MCF 10A (cell line): Measurements from ENCODE around the gene YWHAQ. TPM values are rescaled to one million over a fixed set of nuclear protein-coding genes. Genes with fewer than 3 reads are reported as not detected.
"Not testable (repeated sequence)": the region's sequence is repeated elsewhere in the genome, so short reads cannot be mapped to it uniquely, and the experiment has no call there.

Experiments
- BruUV-seq: library from RNA; stranded (reverse); fragments of 400-500 nt; replicated peaks from 2 replicates; lab custom pipeline; 2021; lab: Mats Ljungman, UMichigan
- CTCF ChIA-PET: fragments of 300-600 bp; sonication (Branson Sonifier 250); formaldehyde crosslinking; extraction: SDS; loops from one replicate; lab custom pipeline; 2021; ENCODE audit warnings: antibody characterized with exemption, inconsistent platforms; lab: Yijun Ruan, JAX
- POLR2A ChIA-PET: fragments of 300-600, 350-650 bp; sonication (Branson Sonifier 250); formaldehyde crosslinking; extraction: SDS; loops from one replicate; lab custom pipeline; 2020; ENCODE audit warnings: antibody characterized with exemption, inconsistent platforms; lab: Yijun Ruan, JAX
- DNase-seq: peaks from one replicate; pipeline ENCODE4 v3.0.0-alpha.2; 2018; ENCODE audit not compliant: unreplicated experiment
- H3K27ac Mint-ChIP-seq: one replicate; pipeline ENCODE4 v1.8.0; 2022; ENCODE audit warnings: mild to moderate bottlenecking, low read depth, mixed read lengths; ENCODE audit not compliant: unreplicated experiment
- H3K27me3 Mint-ChIP-seq: one replicate; pipeline ENCODE4 v1.8.0; 2022; ENCODE audit warnings: mixed read lengths; ENCODE audit not compliant: insufficient read depth, unreplicated experiment
- H3K36me3 Mint-ChIP-seq: one replicate; pipeline ENCODE4 v1.8.0; 2022; ENCODE audit warnings: mild to moderate bottlenecking, moderate library complexity, mixed read lengths; ENCODE audit not compliant: insufficient read depth, unreplicated experiment
- H3K4me1 Mint-ChIP-seq: one replicate; pipeline ENCODE4 v1.8.0; 2022; ENCODE audit warnings: mixed read lengths; ENCODE audit not compliant: insufficient read depth, unreplicated experiment
- H3K4me3 Mint-ChIP-seq: one replicate; pipeline ENCODE4 v1.8.0; 2022; ENCODE audit warnings: mild to moderate bottlenecking, moderate library complexity, mixed read lengths; ENCODE audit not compliant: unreplicated experiment
- H3K9me3 Mint-ChIP-seq: one replicate; pipeline ENCODE4 v1.8.0; 2022; ENCODE audit warnings: mixed read lengths; ENCODE audit not compliant: unreplicated experiment
- intact Hi-C: fragments of 100-400 bp; cut with micrococcal nuclease; formaldehyde crosslinking; loops from 2 replicates; pipeline ENCODE4 v1.14.1; 2022
- total RNA-seq: library from RNA; stranded (reverse); gene quantifications from 2 replicates; pipeline ENCODE4 v1.2.3, GENCODE V29; 2022
- TF ChIP-seq, protein P1 (sequence below): fragments of 200-600 bp; IDR thresholded peaks from one replicate; pipeline ENCODE4 v1.8.0; 2022; ENCODE audit warnings: antibody characterized with exemption, mild to moderate bottlenecking; ENCODE audit not compliant: unreplicated experiment

Gene YWHAQ
- total RNA-seq, 1 experiment from 2014 or later = 239 TPM

DNA sequence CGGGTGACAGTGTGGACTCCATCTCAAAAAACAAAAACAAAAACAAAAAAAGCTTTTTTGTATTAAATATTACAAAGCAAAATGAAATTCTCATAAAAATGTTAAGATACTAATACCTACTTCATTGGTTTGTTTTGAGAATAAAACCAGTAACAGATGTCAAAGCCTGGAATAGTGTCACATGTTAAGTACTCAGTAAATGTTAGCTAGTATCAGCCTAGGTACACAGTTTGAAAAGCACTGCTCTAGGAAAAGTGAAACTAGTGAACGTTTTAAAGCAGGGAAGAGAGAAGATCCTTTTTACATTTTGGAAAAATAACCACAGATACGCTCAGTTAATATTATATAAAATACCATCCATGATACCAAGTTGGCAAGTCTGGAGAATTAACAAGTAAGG, 38.1 kb downstream of the YWHAQ start:
- ChIA-PET CTCF (interaction anchor here (0.6 kb wide), 2 partner anchors 15 to 505 kb away, joined by 3 read pairs; no protein-coding TSS in a partner anchor), POLR2A (no interaction called here)
- BruUV-seq = no TSS peak
- Mint-ChIP-seq H3K36me3 (peaks cover 35% of the 10 kb centered on the region), H3K4me3 (no peak overlapping the region), H3K9me3 (no peaks in the 10 kb centered on the region), H3K27ac (no peak overlapping the region), H3K4me1 (peaks cover 21% of the 10 kb centered on the region), H3K27me3 (no peaks in the 10 kb centered on the region)
- intact Hi-C loops = no loop called here
- no peak for DNase-seq
- TF ChIP-seq, protein P1, sequence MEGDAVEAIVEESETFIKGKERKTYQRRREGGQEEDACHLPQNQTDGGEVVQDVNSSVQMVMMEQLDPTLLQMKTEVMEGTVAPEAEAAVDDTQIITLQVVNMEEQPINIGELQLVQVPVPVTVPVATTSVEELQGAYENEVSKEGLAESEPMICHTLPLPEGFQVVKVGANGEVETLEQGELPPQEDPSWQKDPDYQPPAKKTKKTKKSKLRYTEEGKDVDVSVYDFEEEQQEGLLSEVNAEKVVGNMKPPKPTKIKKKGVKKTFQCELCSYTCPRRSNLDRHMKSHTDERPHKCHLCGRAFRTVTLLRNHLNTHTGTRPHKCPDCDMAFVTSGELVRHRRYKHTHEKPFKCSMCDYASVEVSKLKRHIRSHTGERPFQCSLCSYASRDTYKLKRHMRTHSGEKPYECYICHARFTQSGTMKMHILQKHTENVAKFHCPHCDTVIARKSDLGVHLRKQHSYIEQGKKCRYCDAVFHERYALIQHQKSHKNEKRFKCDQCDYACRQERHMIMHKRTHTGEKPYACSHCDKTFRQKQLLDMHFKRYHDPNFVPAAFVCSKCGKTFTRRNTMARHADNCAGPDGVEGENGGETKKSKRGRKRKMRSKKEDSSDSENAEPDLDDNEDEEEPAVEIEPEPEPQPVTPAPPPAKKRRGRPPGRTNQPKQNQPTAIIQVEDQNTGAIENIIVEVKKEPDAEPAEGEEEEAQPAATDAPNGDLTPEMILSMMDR = no peak

GRCh38 chr2:9590641-9591040, 40.2 kb downstream of the YWHAQ start:
- BruUV-seq = no TSS peak
- no peaks in the 10 kb centered on the region for H3K27me3 Mint-ChIP-seq
- TF ChIP-seq, protein P1 = no peak
- H3K27ac Mint-ChIP-seq = no peak overlapping the region
- ChIA-PET CTCF (no interaction called here), POLR2A (interaction anchor here (1.0 to 2.9 kb wide), 5 partner anchors 17 to 39 kb away, joined by 3 to 12 read pairs (median 5); partner anchors contain the start of gene ADAM17)
- intact Hi-C loops = no loop called here
- H3K9me3 Mint-ChIP-seq = no peaks in the 10 kb centered on the region
- peaks cover 25% of the 10 kb centered on the region for H3K4me1 Mint-ChIP-seq
- H3K36me3 Mint-ChIP-seq = peaks cover 46% of the 10 kb centered on the region
- H3K4me3 Mint-ChIP-seq = no peak overlapping the region
- DNase-seq = no peak

DNA sequence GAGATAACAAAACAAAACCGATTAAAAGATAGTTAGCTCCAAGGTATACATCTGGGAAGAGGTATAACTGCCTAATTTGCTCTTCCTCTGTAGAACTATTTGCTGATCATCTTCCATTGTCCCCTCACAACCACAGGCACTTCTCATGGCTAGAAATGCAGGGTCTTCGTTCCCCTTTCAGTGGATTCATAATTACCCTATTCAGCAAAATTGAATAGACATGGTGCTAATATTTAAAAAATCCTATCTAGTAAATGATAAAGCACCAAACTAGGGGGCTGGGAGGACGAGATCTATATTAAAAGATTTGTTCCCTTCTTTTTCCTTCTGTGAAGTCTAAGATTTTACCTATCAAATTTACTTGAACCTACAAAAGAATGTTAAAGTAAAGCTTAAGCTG, 44.3 kb downstream of the YWHAQ start:
- Mint-ChIP-seq H3K27me3 (no peaks in the 10 kb centered on the region), H3K4me1 (peaks cover 8% of the 10 kb centered on the region), H3K9me3 (no peaks in the 10 kb centered on the region), H3K4me3 (no peak overlapping the region), H3K27ac (no peak overlapping the region), H3K36me3 (peaks cover 77% of the 10 kb centered on the region)
- TF ChIP-seq, protein P1 = no peak
- no peak for DNase-seq
- intact Hi-C loops = no loop called here
- no TSS peak for BruUV-seq
- POLR2A ChIA-PET = interaction anchor here (0.6 to 1.4 kb wide), 3 partner anchors 31 to 284 kb away, joined by 3 read pairs; partner anchors contain the start of gene ADAM17
- CTCF ChIA-PET = interaction anchor here (0.8 to 1.0 kb wide), 2 partner anchors 10 to 73 kb away, joined by 3 read pairs; no protein-coding TSS in a partner anchor

GRCh38 chr2:9585486-9585885, 45.3 kb downstream of the YWHAQ start:
- peaks cover 8% of the 10 kb centered on the region for H3K4me1 Mint-ChIP-seq
- intact Hi-C loops = no loop called here
- ChIA-PET CTCF (interaction anchor here (1.5 kb wide), 1 partner anchor 10 kb away, joined by 3 read pairs; no protein-coding TSS in a partner anchor), POLR2A (no interaction called here)
- no peaks in the 10 kb centered on the region for H3K27me3 Mint-ChIP-seq
- TF ChIP-seq, protein P1 = no peak
- no TSS peak for BruUV-seq
- H3K9me3 Mint-ChIP-seq = no peaks in the 10 kb centered on the region
- H3K27ac Mint-ChIP-seq = no peak overlapping the region
- H3K4me3 Mint-ChIP-seq = no peak overlapping the region
- peaks cover 78% of the 10 kb centered on the region for H3K36me3 Mint-ChIP-seq
- DNase-seq = no peak

DNA sequence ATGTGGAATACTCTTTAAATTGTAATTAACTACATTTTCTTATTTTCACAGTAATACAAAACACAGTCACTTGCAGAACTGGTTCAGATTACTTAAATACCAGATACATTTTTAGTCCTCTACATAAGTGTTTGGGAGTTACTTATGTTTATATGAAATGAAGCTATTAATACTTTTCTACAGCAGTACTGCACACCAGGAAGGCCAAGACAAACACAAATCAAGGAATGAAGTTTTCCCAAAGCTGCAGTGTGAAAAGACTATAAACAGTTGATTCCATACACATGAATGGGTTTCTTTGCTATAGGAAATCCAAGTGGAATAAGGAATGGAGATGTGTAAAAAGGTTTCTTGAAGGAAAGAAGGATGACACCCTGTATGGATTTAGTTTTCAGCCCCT, 45.9 kb downstream of the YWHAQ start:
- CTCF ChIA-PET = interaction anchor here (1.5 kb wide), 1 partner anchor 10 kb away, joined by 3 read pairs; no protein-coding TSS in a partner anchor
- POLR2A ChIA-PET, H3K9me3 Mint-ChIP-seq, H3K4me1 Mint-ChIP-seq, H3K27me3 Mint-ChIP-seq, DNase-seq, intact Hi-C loops, BruUV-seq, H3K4me3 Mint-ChIP-seq, H3K27ac Mint-ChIP-seq: not testable (repeated sequence)
- H3K36me3 Mint-ChIP-seq = peaks cover 84% of the 10 kb centered on the region
